ENCODE measurements around the gene OVCA2.

OVCA2 gene

DNA sequence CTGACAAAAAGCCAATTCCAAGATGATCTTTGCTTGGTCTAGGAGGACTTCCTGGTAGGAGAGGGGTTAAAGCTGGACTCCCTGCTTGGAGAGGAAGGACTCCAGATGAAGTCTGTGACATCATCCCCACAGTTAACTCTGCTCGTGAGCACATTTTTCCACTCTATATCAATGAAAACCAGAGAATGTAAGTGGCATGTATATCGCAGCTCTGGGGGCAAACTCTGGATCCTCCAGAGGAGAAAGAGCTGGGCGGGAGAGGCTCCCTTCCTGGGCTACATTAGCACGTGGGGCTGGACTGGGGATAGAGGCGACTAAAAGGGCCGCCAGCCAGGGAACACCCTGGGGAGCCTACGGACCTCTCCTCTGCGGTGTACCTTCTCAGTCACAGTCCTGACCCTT lies 47.2 kb downstream of the OVCA2 start:
- no peak for DNase-seq

- DNase-seq = peak; percentile 29 to 36
Measured at GRCh38 chr17:2090210-2090641, 48.4 kb downstream of the OVCA2 start.

DNA sequence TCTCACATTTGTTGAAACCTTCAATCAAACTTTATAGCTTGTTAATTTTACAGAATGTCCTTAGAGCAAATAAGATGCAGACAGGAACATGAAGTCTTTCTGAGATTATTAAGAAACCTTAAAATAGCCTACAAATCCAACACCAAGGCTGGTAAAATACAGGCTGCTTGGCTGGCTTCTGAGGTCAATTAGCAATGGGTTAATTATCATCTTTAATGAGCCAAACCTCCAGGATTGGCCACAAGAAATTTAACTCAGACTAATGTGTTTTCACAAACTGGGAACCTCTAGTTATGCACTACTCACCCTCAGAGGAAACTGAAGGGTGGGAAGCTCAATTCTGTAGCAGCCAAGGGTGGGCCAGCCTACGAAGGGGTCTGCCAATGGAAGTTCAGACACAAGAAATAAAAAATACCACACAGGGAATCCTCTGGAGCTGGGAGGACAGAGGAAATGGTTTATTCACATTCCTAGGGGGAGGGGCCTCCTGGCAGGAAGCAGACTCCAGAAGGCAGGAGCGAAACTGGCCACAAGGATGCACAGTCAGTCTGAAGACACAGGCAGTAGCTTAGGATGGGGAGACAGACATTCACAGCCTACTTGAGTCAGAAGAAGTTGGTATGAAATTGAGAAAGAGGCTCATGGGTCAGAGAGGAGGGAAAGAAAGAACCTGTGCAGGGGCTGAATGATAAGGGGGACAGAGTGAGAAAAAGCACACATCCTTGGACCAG lies 49.1 kb downstream of the OVCA2 start:
- DNase-seq = no peak

DNA sequence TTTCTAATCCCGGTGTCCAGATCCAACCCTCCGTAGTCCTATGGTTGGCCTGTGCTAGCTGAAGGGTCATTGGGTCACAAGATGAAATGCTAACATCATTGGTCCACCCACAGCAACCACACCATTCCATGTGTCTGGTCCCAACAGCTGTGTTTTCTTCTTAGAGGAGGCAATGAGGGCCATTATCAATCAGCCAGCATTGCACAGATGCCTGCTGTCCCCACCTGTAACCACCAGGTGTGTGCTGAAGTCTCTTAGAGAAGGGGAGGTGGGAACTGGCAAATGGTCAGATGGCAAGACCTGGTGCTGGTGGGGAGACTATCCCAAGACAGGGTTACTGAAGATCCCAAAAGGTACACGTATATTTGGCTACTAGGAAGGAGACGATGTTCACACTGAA lies 50.4 kb downstream of the OVCA2 start:
- DNase-seq = no peak
